CD4-positive, alpha-beta T cell treated with Interleukin-6 for 4 hours (primary cell): ENCODE results near the gene TRIM69.
"Not testable (repeated sequence)": the region's sequence is repeated elsewhere in the genome, so short reads cannot be mapped to it uniquely, and the experiment has no call there.

Experiments
- DNase-seq: peaks from one replicate; pipeline ENCODE4 v3.0.0-alpha.2; 2020; ENCODE audit warnings: mixed read lengths

The TRIM69 gene, protein sequence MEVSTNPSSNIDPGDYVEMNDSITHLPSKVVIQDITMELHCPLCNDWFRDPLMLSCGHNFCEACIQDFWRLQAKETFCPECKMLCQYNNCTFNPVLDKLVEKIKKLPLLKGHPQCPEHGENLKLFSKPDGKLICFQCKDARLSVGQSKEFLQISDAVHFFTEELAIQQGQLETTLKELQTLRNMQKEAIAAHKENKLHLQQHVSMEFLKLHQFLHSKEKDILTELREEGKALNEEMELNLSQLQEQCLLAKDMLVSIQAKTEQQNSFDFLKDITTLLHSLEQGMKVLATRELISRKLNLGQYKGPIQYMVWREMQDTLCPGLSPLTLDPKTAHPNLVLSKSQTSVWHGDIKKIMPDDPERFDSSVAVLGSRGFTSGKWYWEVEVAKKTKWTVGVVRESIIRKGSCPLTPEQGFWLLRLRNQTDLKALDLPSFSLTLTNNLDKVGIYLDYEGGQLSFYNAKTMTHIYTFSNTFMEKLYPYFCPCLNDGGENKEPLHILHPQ

DNA sequence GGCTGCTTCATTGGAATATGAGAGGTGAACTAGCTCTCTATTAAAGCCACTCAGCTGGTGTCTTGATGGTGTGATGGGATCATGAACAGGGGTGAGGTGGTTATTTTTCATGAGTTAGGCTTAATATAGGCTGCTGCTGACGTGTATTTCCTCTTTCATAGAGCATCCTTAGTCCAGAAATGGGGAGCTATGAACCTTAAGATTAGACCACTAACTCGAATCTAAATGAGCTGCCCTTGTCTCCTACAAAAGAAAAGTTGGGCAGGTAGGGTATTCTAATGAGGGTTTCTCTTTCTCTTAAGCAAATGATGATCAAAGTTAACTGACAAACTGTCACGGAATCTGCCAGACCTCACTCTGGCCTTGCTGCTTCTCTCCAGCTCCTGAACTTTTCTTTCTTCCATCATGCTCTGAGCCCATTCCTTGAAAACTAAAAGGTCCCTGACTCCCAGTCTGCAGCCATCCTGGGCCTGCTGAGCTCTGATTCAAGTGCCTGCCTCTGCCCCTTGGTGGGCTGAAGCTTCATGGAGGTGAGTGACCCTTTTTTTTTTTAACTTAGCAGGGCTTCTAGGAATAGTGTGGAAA, at the start of gene TRIM69:
Gene TRIM69 (plus strand): TSS at position 348 of the 585 bp plus-strand sequence. CDS start 177 bp downstream, at position 525.
- DNase-seq: no peak

DNA sequence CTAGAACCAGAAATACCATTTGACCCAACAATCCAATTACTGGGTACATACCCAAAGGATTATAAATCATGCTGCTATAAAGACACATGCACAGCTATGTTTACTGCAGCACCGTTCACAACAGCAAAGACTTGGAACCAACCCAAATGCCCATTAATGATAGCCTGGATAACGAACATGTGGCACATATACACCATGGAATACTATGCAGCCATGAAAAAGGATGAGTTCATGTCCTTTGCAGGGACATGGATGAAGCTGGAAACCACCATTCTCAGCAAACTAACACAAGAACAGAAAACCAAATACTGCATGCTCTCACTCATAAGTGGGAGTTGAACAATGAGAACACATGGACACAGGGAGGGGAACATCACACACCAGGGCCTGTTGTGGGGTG, 47.0 kb upstream of the TRIM69 start:
- not testable (repeated sequence) for DNase-seq

DNA sequence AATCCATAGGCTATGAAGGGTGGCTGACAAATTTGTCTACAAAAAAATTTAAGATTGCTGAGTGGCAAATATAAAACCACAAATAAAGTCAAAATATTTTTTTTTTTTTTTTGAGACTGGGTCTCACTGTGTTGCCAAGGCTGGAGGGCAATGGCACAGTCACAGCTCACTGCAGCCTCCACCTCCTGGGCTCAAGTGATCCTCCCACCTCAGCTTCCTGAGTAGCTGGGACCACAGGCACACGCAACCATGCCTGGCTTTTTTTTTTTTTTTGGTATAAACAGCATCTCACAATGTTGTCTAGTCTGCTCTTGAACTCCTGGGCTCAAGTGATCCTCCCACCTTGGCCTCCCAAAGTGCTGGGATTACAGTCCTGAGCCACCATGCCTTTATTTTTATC, 46.1 kb upstream of the TRIM69 start:
- DNase-seq: peak; percentile 60

DNA sequence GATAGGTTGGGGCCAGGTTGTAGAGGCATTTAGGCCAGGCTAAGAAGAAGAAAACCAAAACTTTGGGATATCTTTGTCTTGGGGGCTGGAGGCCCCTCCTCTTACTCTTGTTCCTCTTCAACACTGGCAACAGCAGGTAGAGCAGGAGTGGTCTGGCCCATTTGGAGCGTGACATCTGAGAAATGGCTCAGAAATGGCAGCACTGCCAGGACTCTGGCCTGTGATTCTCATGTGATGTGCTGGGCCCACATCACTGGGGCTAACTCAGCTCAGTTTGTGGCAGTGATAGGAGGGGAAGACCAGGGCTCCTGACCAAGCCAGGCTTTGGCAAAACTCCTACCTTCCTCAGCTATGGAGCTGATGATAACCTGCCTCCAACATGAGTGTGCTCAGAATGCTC, 43.7 kb upstream of the TRIM69 start:
- no peak for DNase-seq

DNA sequence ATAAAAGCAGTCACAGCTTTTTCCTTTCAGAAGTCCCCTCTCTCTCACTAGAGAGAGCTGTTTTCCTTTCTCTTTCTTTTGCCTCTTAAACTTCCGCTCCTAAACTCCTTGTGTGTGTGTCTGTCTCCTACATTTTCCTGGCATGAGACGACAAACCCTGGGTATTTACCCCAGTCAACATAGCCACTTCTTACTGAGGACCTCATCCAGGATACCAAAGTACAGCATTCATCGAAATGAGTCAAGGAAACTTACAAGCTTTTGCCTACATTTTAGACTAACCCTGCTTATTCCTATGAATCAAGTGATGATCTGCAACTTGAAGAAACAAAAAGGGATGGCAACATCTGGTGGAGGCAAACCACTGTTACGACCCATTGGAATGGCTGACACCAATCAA, 41.9 kb upstream of the TRIM69 start:
- DNase-seq: no peak

DNA sequence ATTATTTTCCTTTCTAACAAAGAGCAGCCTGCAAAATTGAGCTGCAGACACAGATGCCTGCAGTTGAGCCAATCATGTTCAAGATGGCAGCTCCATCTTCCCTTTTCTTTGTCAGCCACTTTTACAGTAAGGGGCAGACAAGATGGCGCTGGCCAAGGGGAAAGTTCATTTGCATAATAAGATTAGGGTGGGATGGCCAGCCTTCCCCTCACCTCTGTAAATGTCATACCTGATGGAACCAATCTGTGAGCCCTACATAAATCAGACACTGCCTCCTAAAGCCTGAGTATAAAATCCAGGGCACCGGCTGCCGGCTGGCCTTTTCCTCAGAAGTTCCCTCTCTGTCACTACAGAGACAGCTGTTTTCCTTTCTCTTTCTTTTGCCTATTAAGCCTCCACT, 41.0 kb upstream of the TRIM69 start:
- no peak for DNase-seq

DNA sequence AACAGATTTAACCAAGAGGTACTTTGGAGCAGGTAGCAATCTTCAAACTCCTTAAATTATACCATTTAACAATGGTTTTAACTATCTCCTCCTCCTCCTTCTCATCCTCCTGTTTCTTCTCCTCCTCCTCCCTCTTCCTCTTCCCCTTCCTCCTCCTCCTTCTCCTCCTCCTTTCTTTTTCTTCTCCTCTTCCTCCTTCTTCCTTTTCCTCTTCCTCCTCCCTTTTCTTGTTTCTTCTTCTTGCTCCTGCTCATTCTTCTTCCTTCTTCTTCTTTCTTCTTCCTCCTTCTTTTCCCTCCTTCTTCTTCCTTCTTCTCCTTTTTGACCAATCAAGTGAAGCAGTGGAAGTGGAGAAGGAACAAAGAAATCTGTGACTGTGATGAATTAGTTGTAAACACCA, 39.3 kb upstream of the TRIM69 start:
- DNase-seq: no peak

DNA sequence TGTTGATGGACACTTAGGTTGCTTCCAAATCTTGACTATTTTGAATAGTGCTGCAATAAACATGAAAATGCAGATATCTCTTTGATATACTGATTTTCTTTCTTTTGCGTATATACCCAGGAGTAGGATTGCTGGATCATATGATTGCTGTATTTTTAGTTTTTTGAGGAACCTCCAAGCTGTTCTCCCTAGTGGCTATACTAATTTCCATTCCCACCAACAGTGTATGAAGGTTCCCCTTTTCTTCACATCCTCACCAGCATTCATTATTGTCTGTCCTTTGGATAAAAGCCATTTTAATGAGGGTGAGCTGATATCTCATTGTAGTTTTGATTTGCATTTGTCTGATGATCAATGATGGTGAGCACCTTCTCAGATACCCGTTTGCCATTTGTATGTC, 37.7 kb upstream of the TRIM69 start:
- no peak for DNase-seq

DNA sequence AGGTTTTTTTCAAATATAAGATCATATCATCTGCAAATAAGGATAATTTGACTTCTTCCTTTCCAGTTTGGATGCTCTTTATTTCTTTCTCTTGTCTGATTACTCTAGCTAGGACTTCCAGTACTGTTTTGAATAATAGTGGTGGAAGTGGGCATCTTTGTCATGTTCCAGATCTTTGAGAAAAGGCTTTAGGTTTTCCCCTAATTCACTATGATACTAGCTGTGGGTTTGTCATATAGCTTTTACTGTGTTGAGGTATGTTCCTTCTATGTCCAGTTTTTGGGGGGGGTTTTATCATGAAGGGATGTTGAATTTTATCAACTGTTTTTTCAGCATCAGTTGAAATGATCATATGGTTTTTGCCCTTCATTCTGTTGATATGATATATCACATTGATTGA, 35.7 kb upstream of the TRIM69 start:
- not testable (repeated sequence) for DNase-seq

DNA sequence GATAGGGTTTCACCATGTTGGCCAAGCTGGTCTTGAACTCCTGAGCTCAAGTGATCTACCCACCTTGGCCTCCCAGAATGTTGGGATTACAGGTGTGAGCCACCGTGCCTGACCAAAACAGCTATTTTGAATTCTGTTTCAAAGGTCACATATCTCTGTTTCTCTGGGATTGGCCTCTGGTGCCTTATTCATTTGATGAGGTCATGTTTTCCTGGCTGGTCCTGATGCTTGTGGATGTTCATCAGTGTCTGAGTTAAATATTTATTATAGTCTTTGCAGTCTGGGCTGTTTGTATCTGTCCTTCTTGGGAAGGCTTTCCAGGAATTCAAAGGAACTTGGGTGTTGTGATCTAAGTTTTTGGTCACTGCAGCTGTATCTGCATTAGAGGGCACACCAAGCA, 30.3 kb upstream of the TRIM69 start:
- DNase-seq: no peak

DNA sequence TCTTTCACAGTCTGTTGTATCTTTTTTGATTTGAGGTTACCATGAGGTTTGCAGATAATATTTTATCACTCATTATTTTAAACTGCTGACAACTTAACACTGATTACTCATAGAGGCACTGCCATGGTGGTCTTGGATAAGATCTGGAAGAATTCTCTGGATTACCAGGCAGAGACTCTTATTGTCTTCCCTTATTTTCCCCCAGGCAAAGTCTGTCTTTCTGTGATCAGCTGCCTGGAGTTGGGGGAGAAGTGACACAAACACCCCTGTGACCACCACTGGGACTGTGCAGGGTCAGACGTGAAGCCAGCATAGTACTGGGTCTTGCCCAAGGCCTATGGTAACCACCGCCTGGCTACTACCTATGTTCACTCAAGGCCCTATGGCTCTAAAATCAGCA, 29.9 kb upstream of the TRIM69 start:
- DNase-seq: no peak

DNA sequence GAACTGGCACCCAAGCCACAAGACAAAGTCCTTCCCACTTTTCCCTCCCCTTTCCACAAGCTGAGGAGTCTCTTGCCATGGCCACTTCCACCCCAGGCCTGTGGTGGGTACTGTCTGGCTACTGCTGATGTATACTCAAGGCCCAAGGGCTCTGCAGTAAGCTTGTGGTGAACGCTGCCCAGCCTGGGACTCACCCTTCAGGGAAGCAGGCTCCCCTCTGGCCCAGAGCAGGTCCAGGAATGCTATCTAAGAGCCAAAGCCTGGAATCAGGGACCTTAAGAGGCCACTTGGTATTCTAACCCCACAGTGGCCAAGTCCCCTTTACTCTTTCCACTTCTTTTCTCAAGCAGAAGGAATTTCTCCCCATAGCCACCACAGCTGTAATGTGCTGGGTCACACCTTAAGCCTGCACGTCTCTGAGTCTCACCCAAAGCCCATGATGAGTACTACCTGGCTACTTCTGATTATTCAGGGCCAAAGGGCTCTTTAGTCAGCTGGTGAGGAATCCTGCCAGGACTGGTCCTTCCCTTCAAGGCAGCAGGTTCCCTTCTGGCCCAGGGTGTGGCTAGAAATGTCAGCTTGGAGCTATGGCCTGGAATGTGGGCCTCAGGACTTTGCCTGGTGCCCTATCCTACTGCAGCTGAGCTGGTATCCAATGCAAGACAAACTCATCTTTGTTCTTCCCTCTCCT, 29.2 kb upstream of the TRIM69 start:
- DNase-seq: no peak

DNA sequence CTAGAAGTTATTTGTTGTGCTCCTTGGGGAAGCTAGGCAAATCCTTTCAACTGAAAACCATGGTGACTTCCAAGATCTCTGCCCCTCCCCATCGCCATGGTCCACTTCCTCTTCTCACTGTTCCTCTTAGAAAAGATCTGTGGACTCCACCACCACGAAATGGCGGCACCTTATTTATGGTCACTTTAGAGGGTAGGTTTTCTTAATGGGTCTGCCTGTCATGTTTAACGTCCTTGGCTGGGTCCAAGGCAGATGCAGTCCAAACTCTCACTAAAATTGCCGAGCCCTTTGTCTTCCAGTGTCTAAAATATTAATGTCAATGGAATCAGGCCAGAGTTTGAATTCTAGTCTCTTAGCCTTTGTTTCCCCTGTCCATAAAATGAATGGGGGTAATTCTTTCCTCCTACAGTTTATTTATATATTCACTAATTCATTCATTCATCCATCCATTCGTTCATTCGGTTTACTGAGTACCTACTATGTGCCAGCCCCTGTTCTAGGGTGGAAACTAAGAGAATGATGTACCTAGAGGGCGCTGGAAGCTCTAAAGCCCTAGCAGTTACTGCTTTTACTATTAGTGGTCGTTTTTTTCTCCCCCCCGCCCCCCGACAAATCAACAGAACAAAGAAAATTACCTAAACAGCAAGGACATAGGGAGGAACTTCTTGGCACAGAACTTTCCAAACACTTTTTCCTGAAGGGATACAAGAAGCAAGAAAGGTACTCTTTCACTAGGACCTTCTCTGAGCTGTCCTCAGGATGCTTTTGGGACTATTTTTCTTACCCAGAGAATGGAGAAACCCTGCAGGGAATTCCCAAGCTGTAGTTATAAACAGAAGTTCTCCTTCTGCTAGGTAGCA, 25.9 kb upstream of the TRIM69 start:
- peak; percentile 63 for DNase-seq

DNA sequence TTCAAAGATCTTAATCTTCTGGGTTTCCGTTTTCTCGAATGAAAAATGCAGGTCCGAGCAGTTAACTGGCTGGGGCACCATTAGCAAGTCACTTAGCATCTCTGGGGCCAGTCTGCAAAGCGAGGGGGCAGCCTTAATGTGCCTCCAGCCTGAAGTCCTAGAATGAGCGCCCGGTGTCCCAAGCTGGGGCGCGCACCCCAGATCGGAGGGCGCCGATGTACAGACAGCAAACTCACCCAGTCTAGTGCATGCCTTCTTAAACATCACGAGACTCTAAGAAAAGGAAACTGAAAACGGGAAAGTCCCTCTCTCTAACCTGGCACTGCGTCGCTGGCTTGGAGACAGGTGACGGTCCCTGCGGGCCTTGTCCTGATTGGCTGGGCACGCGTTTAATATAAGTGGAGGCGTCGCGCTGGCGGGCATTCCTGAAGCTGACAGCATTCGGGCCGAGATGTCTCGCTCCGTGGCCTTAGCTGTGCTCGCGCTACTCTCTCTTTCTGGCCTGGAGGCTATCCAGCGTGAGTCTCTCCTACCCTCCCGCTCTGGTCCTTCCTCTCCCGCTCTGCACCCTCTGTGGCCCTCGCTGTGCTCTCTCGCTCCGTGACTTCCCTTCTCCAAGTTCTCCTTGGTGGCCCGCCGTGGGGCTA, 25.1 kb upstream of the TRIM69 start, which contains the start of the genes B2M and PATL2:
Gene B2M (plus strand): TSS at position 422 of the 647 bp plus-strand sequence. CDS start 30 bp downstream, at position 452.
Gene PATL2 (minus strand): TSS at position 228 of the 647 bp plus-strand sequence. CDS start 34,833 bp downstream, outside the sequence.
- peak; percentile 95 for DNase-seq

DNA sequence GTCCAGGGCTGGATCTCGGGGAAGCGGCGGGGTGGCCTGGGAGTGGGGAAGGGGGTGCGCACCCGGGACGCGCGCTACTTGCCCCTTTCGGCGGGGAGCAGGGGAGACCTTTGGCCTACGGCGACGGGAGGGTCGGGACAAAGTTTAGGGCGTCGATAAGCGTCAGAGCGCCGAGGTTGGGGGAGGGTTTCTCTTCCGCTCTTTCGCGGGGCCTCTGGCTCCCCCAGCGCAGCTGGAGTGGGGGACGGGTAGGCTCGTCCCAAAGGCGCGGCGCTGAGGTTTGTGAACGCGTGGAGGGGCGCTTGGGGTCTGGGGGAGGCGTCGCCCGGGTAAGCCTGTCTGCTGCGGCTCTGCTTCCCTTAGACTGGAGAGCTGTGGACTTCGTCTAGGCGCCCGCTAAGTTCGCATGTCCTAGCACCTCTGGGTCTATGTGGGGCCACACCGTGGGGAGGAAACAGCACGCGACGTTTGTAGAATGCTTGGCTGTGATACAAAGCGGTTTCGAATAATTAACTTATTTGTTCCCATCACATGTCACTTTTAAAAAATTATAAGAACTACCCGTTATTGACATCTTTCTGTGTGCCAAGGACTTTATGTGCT, 24.5 kb upstream of the TRIM69 start:
- DNase-seq: peak; percentile 68

DNA sequence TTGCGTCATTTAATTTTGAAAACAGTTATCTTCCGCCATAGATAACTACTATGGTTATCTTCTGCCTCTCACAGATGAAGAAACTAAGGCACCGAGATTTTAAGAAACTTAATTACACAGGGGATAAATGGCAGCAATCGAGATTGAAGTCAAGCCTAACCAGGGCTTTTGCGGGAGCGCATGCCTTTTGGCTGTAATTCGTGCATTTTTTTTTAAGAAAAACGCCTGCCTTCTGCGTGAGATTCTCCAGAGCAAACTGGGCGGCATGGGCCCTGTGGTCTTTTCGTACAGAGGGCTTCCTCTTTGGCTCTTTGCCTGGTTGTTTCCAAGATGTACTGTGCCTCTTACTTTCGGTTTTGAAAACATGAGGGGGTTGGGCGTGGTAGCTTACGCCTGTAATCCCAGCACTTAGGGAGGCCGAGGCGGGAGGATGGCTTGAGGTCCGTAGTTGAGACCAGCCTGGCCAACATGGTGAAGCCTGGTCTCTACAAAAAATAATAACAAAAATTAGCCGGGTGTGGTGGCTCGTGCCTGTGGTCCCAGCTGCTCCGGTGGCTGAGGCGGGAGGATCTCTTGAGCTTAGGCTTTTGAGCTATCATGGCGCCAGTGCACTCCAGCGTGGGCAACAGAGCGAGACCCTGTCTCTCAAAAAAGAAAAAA, 23.9 kb upstream of the TRIM69 start:
- DNase-seq: peak; percentile 77

DNA sequence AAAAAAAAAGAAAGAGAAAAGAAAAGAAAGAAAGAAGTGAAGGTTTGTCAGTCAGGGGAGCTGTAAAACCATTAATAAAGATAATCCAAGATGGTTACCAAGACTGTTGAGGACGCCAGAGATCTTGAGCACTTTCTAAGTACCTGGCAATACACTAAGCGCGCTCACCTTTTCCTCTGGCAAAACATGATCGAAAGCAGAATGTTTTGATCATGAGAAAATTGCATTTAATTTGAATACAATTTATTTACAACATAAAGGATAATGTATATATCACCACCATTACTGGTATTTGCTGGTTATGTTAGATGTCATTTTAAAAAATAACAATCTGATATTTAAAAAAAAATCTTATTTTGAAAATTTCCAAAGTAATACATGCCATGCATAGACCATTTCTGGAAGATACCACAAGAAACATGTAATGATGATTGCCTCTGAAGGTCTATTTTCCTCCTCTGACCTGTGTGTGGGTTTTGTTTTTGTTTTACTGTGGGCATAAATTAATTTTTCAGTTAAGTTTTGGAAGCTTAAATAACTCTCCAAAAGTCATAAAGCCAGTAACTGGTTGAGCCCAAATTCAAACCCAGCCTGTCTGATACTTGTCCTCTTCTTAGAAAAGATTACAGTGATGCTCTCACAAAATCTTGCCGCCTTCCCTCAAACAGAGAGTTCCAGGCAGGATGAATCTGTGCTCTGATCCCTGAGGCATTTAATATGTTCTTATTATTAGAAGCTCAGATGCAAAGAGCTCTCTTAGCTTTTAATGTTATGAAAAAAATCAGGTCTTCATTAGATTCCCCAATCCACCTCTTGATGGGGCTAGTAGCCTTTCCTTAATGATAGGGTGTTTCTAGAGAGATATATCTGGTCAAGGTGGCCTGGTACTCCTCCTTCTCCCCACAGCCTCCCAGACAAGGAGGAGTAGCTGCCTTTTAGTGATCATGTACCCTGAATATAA, 23.0 kb upstream of the TRIM69 start:
- no peak for DNase-seq

DNA sequence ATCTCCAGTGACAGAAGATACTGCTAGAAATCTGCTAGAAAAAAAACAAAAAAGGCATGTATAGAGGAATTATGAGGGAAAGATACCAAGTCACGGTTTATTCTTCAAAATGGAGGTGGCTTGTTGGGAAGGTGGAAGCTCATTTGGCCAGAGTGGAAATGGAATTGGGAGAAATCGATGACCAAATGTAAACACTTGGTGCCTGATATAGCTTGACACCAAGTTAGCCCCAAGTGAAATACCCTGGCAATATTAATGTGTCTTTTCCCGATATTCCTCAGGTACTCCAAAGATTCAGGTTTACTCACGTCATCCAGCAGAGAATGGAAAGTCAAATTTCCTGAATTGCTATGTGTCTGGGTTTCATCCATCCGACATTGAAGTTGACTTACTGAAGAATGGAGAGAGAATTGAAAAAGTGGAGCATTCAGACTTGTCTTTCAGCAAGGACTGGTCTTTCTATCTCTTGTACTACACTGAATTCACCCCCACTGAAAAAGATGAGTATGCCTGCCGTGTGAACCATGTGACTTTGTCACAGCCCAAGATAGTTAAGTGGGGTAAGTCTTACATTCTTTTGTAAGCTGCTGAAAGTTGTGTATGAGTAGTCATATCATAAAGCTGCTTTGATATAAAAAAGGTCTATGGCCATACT, 21.1 kb upstream of the TRIM69 start:
- no peak for DNase-seq

DNA sequence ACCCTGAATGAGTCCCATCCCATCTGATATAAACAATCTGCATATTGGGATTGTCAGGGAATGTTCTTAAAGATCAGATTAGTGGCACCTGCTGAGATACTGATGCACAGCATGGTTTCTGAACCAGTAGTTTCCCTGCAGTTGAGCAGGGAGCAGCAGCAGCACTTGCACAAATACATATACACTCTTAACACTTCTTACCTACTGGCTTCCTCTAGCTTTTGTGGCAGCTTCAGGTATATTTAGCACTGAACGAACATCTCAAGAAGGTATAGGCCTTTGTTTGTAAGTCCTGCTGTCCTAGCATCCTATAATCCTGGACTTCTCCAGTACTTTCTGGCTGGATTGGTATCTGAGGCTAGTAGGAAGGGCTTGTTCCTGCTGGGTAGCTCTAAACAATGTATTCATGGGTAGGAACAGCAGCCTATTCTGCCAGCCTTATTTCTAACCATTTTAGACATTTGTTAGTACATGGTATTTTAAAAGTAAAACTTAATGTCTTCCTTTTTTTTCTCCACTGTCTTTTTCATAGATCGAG, 20.5 kb upstream of the TRIM69 start:
- no peak for DNase-seq
